RWPE1 (cell line): ENCODE results near the gene TFE3.

Experiments
- CTCF ChIA-PET: fragments of 350-600 bp; sonication (Branson Sonifier 250); formaldehyde crosslinking; extraction: SDS; loops from one replicate; lab custom pipeline; 2021; lab: Yijun Ruan, JAX
- POLR2A ChIA-PET: fragments of 400-600 bp; formaldehyde crosslinking; extraction: SDS; loops from one replicate; lab custom pipeline; 2020; ENCODE audit warnings: antibody characterized with exemption; ENCODE audit not compliant: low non-redundant PET; lab: Yijun Ruan, JAX
- DNase-seq: peaks from one replicate; pipeline ENCODE4 v3.0.0; 2012; ENCODE audit warnings: low spot score
- H3K27ac ChIP-seq: fragments of 450-650 bp; 2 replicates; pipeline ENCODE4 v1.5.1; 2017
- TF ChIP-seq, protein P1 (sequence below): fragments of 450-650 bp; conservative IDR thresholded peaks from 2 replicates; pipeline ENCODE4 v1.5.1; 2017; ENCODE audit warnings: low read depth, mild to moderate bottlenecking

The TFE3 gene

DNA sequence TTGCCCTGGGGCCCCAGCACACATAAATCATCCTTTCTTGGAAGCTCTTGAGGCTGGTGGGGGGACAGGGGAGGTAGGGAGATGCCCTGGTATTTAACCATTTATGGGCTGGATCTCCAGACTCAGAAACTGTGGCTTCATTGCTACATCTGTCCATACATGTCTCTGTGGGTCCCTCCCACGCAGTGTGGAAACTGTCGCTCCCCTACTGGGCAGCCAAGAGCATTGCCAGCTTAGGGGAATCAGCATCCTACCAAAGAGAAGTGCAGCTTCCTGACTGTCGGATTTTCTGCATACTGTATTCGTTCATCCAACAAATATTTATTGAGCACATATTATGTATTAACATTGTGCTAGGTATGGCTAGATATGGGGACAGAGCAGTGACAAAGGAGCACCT is 44.8 kb downstream of the TFE3 start:
- H3K27ac ChIP-seq = no peak overlapping the region
- DNase-seq = no peak
- POLR2A ChIA-PET = no interaction called here
- CTCF ChIA-PET = interaction anchor here (0.7 kb wide), 1 partner anchor 42 kb away, joined by 3 read pairs; no protein-coding TSS in a partner anchor
- TF ChIP-seq, protein P1, sequence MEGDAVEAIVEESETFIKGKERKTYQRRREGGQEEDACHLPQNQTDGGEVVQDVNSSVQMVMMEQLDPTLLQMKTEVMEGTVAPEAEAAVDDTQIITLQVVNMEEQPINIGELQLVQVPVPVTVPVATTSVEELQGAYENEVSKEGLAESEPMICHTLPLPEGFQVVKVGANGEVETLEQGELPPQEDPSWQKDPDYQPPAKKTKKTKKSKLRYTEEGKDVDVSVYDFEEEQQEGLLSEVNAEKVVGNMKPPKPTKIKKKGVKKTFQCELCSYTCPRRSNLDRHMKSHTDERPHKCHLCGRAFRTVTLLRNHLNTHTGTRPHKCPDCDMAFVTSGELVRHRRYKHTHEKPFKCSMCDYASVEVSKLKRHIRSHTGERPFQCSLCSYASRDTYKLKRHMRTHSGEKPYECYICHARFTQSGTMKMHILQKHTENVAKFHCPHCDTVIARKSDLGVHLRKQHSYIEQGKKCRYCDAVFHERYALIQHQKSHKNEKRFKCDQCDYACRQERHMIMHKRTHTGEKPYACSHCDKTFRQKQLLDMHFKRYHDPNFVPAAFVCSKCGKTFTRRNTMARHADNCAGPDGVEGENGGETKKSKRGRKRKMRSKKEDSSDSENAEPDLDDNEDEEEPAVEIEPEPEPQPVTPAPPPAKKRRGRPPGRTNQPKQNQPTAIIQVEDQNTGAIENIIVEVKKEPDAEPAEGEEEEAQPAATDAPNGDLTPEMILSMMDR = no peak

DNA sequence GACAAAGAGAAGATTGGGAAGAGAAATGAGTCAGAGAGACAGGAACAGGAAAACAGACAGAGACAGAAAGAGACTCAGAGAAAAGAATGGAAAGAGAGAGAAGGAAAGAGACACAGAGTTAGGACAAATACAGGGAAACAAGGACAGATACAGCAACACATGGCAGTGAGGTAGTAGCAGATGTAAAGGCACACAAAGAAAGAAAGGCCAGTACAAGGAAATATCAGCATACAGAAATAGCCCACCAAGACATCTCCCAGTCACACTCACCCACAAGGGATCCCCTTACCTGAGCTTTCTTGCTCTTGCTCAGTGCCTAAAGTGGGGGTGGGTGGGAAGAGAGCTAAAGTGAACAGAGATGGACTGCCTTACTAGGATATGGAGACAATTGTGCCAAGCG is 45.3 kb downstream of the TFE3 start:
- no peak for DNase-seq
- ChIA-PET CTCF (interaction anchor here (0.7 kb wide), 1 partner anchor 42 kb away, joined by 3 read pairs; no protein-coding TSS in a partner anchor), POLR2A (no interaction called here)
- no peak overlapping the region for H3K27ac ChIP-seq
- TF ChIP-seq, protein P1 = no peak

DNA sequence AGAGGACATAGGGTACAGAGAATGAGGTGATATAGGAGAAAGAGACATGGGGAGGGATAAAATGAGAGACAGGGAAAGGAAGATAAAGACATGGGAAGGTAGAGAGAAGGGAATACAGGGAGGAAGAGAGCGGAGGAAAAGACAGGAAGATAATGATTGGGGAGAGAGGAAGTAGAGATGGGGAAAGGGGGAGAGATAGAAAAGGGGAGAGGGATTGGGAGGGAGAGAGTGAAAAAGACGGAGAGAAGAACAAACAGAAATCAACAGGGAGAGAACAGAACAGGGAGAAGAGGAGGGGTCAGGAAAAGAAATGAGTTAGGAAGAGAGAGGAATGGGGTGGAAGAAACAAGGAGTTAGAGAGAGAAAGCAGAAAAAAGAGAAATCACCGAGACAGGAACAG is 45.7 kb downstream of the TFE3 start:
- no peak for DNase-seq
- CTCF ChIA-PET = no interaction called here
- H3K27ac ChIP-seq = no peak overlapping the region
- POLR2A ChIA-PET = no interaction called here
- TF ChIP-seq, protein P1 = no peak

DNA sequence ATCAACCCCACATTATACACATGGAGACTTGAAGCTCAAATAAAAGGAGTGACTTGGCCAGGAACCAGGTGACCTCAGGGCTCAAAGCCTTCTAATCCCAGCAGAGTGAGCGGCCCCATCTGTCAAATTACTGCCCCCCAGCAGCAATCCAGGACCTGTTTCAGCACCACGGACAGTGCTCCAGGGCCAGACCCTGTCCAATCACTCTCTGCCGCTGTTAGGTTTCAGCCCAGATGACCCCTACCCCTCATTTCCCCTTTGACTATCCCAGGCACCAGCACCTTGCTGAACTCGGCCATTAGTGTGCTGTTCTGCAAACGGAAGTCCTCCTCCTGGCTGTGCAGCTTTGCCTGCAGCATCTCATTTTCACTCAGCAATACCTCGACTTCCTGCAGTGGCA is 46.2 kb downstream of the TFE3 start:
- TF ChIP-seq, protein P1 = no peak
- CTCF ChIA-PET = no interaction called here
- no peak for DNase-seq
- H3K27ac ChIP-seq = no peak overlapping the region
- POLR2A ChIA-PET = no interaction called here

DNA sequence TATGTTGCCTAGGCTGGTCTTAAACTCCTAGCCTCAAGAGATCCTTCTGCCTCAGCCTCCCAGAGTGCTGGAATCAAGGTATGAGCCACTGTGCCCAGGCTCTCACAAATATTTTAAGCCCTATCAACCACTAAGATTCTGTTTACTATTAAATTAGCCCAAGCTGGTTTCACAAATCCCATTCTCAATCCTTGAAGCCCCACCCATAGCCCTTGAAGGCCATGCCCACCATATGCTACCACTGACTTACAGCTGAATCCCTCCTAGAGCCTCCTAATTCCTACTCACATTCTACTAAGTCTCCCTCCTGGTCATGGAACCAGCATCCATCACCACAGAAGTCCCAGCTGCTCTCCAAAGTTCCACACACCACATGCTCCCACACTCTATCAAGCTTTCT is 50.8 kb downstream of the TFE3 start:
- ChIA-PET CTCF (no interaction called here), POLR2A (no interaction called here)

DNA sequence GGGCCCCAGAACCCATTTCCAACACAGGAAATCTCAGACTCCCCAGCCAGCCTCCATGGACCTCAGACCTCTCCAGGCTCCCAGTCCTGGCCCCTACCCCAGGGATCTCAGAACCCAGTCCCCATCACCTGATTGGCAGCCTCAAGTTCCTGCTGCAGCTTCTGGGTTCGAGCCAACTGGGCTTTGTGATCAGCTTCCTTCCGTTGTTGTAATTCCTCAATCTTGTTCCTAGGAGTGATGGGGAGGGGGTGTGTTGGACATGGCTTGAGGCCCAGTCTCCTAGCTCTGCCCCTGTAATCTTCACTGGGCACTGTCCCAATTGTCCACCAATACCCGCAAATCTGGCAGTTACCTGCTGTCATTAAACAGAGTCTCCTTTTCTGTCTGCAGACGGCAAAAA is 53.7 kb downstream of the TFE3 start:
- H3K27ac ChIP-seq = no peak overlapping the region
- ChIA-PET CTCF (no interaction called here), POLR2A (no interaction called here)
- TF ChIP-seq, protein P1 = no peak
- DNase-seq = no peak

More for the DNA sequence above, 50.8 kb downstream of the TFE3 start:
- TF ChIP-seq, protein P1 = no peak
- DNase-seq = no peak
- no peak overlapping the region for H3K27ac ChIP-seq
